Thyroid gland (tissue), 4 donors: ENCODE data around the gene SVOPL. TPM values are rescaled to one million over a fixed set of nuclear protein-coding genes. Genes with fewer than 3 reads are reported as not detected.
"Not testable (repeated sequence)": the region's sequence is repeated elsewhere in the genome, so short reads cannot be mapped to it uniquely, and the experiment has no call there.

Experiments used
- DNase-seq, 2 donors: peaks; one replicate each; pipeline ENCODE4 v3.0.0-alpha.2; 2019
- H3K27ac ChIP-seq, 3 donors: fragments of 200-600 bp; sonication (generic); 1 replicate in 2 of 3; 2 replicates in 1 of 3; pipeline ENCODE4 v1.5.1; 2016 to 2019; ENCODE audit warnings: mild to moderate bottlenecking in 1 of 3, moderate library complexity in 1 of 3
- H3K27me3 ChIP-seq: fragments of 200-600 bp; sonication (generic); one replicate; pipeline ENCODE4 v1.5.1; 2019
- H3K36me3 ChIP-seq, 2 donors: fragments of 200-600 bp; sonication (generic); one replicate each; pipeline ENCODE4 v1.5.1; 2016 to 2019
- H3K4me1 ChIP-seq, 2 donors: fragments of 200-600 bp; sonication (generic); one replicate each; pipeline ENCODE4 v1.5.1; 2017 to 2019
- H3K4me3 ChIP-seq, 3 donors: fragments of 200-600 bp; sonication (generic); replicated peaks in 1 of 3; 1 replicate in 2 of 3; 2 replicates in 1 of 3; pipeline ENCODE4 v1.5.1; 2016; ENCODE audit warnings: mild to moderate bottlenecking in 1 of 3
- H3K9me3 ChIP-seq: fragments of 200-600 bp; sonication (generic); one replicate; pipeline ENCODE4 v1.5.1; 2017
- POLR2A ChIP-seq, 2 donors: fragments of 450-650 bp; IDR thresholded peaks; one replicate each; pipeline ENCODE4 v1.6.1; 2017; ENCODE audit warnings: antibody characterized with exemption in 2 of 2, mild to moderate bottlenecking in 2 of 2, moderate library complexity in 1 of 2
- WGBS, 2 donors: methylation state at CpG; one replicate each; pipeline ENCODE4 v1.1.5; 2017; 5-methylcytosine and 5-hydroxymethylcytosine counted together
- intact Hi-C: fragments of 100-400 bp; cut with DNase I; formaldehyde crosslinking; loops from one replicate; pipeline ENCODE4 v1.15.1; 2023
- total RNA-seq, 4 donors: library from RNA; depleted of rRNA; stranded (reverse); fragments of >200 nt; gene quantifications; one replicate each; pipeline ENCODE4 v1.2.3, GENCODE V29; 2016
- TF ChIP-seq, protein P1 (sequence below), 6 experiments: fragments of 200-600 bp in 3 of 6; fragments of 450-650 bp in 3 of 6; sonication (generic) in 3 of 6; IDR thresholded peaks; one replicate each; pipeline ENCODE4 v1.5.1; 2016 to 2019; ENCODE audit warnings: antibody characterized with exemption in 6 of 6, mild to moderate bottlenecking in 2 of 6, inconsistent platforms in 1 of 6, moderate library complexity in 1 of 6

SVOPL gene
- total RNA-seq, 4 donors from 2014 or later: 0.10 TPM; not detected in 3

DNA sequence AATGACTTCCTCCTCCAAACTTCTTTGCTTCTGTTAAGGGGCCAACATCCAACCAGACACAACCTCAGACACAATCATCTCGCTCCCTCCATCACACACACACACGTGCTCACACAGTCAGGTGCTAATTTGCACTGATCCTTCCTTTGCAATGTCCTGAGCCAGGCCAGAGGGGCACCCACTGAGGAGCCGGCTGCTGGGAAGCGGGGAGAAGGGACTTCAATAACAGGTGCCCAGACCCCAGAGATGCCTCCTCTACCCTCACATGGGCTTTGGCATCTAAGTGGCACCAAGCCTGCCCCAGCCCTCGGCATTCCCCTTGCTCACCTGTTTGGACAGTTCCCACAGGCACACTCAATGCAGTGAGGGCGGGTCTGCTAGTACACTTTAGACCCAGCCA lies 34.2 kb upstream of the SVOPL start:
- H3K27me3 ChIP-seq: no peaks in the 10 kb centered on the region
- no peaks in the 10 kb centered on the region for H3K9me3 ChIP-seq
- DNase-seq: no peak
- TF ChIP-seq, protein P1, sequence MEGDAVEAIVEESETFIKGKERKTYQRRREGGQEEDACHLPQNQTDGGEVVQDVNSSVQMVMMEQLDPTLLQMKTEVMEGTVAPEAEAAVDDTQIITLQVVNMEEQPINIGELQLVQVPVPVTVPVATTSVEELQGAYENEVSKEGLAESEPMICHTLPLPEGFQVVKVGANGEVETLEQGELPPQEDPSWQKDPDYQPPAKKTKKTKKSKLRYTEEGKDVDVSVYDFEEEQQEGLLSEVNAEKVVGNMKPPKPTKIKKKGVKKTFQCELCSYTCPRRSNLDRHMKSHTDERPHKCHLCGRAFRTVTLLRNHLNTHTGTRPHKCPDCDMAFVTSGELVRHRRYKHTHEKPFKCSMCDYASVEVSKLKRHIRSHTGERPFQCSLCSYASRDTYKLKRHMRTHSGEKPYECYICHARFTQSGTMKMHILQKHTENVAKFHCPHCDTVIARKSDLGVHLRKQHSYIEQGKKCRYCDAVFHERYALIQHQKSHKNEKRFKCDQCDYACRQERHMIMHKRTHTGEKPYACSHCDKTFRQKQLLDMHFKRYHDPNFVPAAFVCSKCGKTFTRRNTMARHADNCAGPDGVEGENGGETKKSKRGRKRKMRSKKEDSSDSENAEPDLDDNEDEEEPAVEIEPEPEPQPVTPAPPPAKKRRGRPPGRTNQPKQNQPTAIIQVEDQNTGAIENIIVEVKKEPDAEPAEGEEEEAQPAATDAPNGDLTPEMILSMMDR (IDR thresholded peaks at IDR 0.05): no peak
- no peak for TF ChIP-seq POLR2A (IDR thresholded peaks at IDR 0.05)
- H3K27ac ChIP-seq: no peak overlapping the region
- H3K36me3 ChIP-seq: no peaks in the 10 kb centered on the region
- intact Hi-C loops: loop anchor here (5.0 kb wide), 1 partner anchor 573 kb away; no protein-coding TSS in a partner anchor
- 71 to 77% methylated on average over 6 of the region's 6 CpGs for WGBS, 2 donors
- H3K4me1 ChIP-seq: no peaks in the 10 kb centered on the region
- no peak overlapping the region for H3K4me3 ChIP-seq

DNA sequence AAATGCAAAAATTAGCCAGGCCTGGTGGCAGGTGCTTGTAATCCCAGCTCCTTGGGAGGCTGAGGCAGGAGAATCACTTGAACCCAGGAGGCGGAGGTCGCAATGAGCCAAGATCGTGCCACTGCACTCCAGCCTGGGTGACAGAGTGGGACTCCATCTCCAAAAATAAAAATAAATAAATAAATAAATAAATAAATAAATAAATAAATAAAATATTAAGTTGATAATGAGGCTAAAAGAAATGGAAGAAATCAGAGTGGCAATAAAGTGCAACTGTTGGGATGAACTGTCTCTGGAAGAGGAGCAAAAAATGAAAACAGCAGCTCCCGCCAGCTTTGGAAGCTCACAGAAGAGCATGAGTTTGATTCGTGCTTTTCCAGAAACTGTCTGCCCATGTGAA lies 30.6 kb upstream of the SVOPL start:
- H3K4me3 ChIP-seq, DNase-seq, H3K27ac ChIP-seq, H3K9me3 ChIP-seq, H3K4me1 ChIP-seq, H3K27me3 ChIP-seq, intact Hi-C loops, H3K36me3 ChIP-seq: not testable (repeated sequence)
- 94 to 96% methylated on average over 5 of the region's 5 CpGs for WGBS, 2 donors

DNA sequence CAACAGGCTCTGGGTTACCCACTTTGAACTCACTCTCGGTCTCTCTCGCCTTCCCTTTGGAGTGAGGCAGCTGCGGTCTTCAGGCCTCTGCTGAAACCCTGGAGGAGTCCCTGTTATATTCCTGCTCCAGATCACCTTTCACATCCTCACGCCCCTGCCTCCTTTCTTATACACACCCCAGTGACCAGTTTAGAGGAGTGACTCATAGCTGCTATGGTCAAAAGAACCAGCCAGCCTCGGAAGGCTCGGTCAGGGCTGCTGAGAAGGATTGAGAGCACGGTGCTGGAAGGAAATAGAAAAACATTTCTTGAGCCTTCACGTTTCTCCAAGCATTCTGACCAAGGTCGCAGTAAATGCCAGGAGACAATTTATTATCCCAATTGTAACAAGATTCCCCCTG lies 28.3 kb upstream of the SVOPL start:
- intact Hi-C loops: no loop called here
- H3K4me3 ChIP-seq: no peak overlapping the region
- H3K36me3 ChIP-seq: no peaks in the 10 kb centered on the region
- no peaks in the 10 kb centered on the region for H3K27me3 ChIP-seq
- DNase-seq: no peak
- no peak for TF ChIP-seq POLR2A (IDR thresholded peaks at IDR 0.05)
- TF ChIP-seq, protein P1 (IDR thresholded peaks at IDR 0.05): no peak
- H3K4me1 ChIP-seq: no peaks in the 10 kb centered on the region
- H3K27ac ChIP-seq: no peak overlapping the region
- H3K9me3 ChIP-seq: no peaks in the 10 kb centered on the region
- WGBS, 2 donors: 72 to 82% methylated on average over 9 of the region's 9 CpGs

DNA sequence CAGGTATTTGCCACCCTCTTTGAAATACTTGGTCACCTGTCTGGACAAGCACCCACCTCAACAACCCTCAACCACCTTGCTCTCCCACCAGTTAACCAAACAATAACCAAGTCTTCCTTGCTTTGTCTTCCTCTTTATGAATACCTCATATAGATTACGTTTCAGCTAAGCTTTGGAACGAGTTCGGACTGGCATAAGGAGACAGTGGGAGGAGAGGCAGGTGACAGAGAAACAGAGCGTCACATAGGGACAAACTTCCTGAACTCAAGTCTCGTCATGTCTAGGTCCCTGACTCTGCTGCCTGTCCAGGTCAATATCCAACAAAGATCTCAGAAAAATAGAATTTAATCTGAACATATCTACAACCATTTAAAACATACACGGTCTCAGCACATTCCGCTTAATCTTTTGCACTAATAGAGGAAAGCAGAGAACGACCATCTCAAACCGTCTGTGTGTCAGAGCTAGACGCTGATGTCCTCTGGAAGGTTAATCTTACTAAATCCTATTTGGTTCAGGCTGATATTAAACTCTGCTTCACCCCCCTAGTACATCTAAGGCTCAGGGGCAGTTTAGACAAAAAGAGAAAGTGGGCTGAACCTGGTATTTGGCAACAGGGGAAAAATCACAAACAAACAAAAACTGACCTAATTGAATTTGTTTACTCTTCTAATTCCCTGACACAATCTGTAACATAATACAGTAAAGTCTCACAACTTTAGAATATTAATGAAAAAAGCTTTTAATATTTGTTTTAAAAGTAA lies 26.4 kb upstream of the SVOPL start:
- no peak for DNase-seq
- intact Hi-C loops: no loop called here
- Histone ChIP-seq H3K27ac (no peak overlapping the region), H3K9me3 (no peaks in the 10 kb centered on the region), H3K27me3 (no peaks in the 10 kb centered on the region), H3K36me3 (no peaks in the 10 kb centered on the region), H3K4me3 (no peak overlapping the region), H3K4me1 (no peaks in the 10 kb centered on the region)
- TF ChIP-seq POLR2A (IDR thresholded peaks at IDR 0.05): no peak
- TF ChIP-seq, protein P1 (IDR thresholded peaks at IDR 0.05): no peak
- WGBS, 2 donors: 82 to 86% methylated on average over 10 of the region's 10 CpGs

DNA sequence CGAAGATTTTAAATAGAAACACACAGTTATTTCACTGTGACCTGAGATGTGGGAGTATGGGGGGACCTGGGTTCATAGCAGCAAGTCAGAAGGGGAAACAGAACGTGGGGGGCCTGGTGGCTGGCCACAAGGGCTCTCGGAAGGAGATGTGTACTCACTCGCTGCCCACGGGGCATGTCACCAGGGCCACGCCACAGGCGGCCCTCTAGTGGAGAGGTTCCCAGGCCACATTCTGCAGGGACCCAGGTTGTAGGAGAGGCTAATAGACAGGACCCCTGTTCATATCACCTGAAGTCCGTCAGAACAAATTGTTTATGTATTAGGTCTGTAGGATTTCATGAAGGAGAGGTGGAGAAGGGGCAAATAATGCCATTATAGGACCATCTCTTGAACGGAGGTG lies 25.1 kb upstream of the SVOPL start:
- Histone ChIP-seq H3K4me1 (no peaks in the 10 kb centered on the region), H3K9me3 (no peaks in the 10 kb centered on the region), H3K36me3 (no peaks in the 10 kb centered on the region), H3K27me3 (no peaks in the 10 kb centered on the region), H3K27ac (no peak overlapping the region), H3K4me3 (no peak overlapping the region)
- intact Hi-C loops: no loop called here
- DNase-seq: no peak
- TF ChIP-seq POLR2A (IDR thresholded peaks at IDR 0.05): no peak
- TF ChIP-seq, protein P1 (IDR thresholded peaks at IDR 0.05): no peak
- WGBS, 2 donors: 77 to 87% methylated on average over 9 of the region's 9 CpGs
